Measurements from ENCODE around the gene JPH4.
"Not testable (repeated sequence)": the region's sequence is repeated elsewhere in the genome, so short reads cannot be mapped to it uniquely, and the experiment has no call there.

The JPH4 gene

DNA sequence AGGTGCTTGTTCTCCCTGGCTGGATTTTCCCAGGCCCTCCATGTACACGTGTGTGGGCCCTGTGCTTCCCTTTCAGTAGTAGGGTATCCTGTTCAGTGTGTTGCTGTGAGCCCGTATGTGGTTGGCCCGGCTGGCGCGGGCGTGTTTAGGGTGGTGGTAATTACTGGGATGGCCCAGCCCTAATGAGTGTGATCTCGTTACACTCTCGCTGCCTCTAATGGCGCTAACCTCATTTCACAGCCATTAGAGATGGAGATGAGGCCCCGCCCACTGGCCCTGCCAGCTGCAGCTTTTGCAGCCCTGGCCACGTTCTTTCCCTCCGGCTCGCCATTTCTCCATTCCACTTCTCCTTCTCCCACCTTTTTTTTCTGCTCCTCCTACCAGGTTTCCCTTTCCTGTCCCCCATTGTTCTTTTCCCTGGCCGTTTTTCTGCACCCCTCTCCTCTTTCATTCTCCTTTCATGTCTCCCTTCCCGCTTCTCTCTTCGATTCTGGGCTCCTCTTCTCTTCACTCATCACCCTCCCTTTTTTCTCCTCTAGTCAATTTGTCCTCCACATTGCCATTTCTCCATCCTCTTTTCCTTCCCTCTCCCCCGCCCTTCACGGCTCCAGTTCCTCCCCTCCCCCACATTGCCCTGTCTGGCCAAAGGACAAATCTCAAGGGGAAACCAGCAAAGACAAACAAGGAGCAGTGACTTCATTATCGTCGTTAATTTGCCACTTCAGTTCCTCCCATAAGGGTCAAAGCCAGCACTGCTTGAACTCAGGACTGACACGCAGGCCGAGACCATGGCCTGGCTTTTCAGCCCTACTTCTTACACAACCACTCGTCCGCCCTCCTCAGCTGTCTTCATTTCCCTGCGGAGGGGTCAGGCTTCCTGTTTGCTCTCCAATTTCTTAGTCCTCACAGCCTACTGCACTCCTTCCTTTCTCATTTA, 33.8 kb downstream of the JPH4 start:
- DNase-seq: no peak

GRCh38 chr14:23543403-23543802, 35.2 kb downstream of the JPH4 start:
- DNase-seq: no peak

GRCh38 chr14:23542261-23542660, 36.3 kb downstream of the JPH4 start:
- DNase-seq: no peak

GRCh38 chr14:23540141-23540469, 38.5 kb downstream of the JPH4 start:
- no peak for DNase-seq

GRCh38 chr14:23539248-23540140, 39.1 kb downstream of the JPH4 start:
- DNase-seq: no peak

- no peak for DNase-seq
Measured at GRCh38 chr14:23538785-23539184, 39.8 kb downstream of the JPH4 start.

- DNase-seq: no peak
Measured at GRCh38 chr14:23538050-23538718, 40.4 kb downstream of the JPH4 start.

DNA sequence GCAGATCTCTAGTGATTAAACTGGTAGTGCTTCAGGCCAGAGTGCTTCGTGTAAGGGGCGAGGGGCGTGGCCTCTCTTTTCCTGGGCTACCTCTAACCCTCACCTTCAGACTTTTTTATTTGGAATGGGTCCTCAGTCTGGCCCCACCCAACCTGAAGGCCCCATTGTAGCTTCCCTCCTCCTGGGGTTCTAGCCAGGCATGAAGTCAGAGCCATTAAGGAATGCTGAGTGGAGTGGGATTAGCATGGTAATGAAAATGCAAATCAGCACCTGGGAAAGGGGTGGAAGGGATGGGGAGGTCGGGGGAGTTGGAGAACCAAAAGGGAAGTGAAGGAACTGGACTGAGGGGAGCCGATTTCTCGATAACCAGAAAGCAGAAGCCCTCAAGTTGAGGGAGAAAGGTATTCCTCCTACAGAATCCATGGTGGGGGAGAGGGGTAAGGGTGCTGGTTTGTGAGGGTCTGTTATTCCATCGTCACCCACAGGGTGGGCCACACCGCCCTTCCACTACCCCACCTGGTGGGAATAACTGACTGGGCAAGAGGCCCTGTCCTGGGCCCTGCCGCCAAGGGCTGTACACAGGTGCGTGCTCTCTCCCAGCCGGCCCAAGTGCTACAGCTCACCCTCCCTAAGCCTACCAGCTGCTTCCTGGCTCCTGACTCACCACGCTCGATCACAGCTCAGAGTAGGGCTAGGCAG, 41.1 kb downstream of the JPH4 start:
- DNase-seq: no peak

GRCh38 chr14:23536906-23537305, 41.7 kb downstream of the JPH4 start:
- not testable (repeated sequence) for DNase-seq

DNA sequence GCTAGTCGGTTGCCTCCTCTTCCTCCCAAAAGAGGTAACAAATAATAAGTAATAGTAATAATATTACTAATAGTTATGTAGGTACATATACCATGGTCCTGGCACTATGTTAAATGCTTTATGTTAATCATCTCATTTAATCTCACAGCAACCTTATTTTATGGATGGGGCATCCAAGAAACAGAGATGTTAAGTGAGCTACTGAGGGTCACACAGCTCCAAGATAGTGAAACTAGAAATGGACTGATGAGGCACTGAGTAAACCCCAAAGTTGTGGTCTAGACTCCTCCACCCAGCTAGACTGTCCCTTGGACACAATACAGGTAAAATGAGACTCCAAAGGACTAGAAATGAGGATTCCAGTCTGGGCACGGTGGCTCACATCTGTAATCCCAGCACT, 42.1 kb downstream of the JPH4 start:
- no peak for DNase-seq

DNA sequence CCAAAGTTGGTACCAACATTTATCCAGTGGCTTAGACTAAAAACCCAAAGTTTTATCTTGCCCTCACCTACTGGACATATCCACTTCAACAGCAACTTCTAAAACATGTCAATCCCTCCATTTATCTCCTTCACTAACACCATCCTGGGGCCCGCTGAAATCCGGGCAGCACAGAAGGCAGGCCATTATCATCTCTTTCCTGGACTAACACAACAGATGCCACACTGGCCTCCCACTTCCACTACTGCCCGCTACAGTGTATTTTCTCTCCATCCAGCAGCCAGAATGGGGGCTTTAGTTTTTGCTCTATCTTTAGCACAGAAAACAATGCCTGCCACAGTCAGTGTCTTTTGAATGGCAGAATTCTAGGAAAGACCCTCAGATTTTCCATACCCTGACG, 42.6 kb downstream of the JPH4 start:
- no peak for DNase-seq

- no peak for DNase-seq
Measured at GRCh38 chr14:23533652-23534435, 44.7 kb downstream of the JPH4 start.

- no peak for DNase-seq
Measured at GRCh38 chr14:23532658-23533057, 45.9 kb downstream of the JPH4 start.

DNA sequence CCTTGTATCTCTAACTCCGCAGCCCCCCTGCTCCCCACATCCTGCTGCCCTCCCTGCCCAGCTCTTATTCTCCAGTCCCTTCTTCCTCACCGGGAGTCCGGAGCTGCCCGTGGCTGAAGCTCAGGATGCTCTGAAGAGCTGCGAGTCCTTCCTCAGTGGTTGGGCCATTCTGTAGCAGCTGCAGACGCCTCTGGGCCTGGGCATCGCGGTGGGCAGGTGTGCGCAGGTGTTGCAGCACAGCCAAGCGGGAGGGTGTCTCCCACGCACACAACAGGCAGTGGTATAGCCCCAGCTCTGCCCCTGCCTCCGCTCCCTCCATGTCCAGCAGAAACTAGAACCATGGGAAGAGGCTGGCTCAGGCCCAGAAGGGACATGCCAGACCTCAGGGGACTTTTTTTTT, 47.2 kb downstream of the JPH4 start:
- DNase-seq: no peak

DNA sequence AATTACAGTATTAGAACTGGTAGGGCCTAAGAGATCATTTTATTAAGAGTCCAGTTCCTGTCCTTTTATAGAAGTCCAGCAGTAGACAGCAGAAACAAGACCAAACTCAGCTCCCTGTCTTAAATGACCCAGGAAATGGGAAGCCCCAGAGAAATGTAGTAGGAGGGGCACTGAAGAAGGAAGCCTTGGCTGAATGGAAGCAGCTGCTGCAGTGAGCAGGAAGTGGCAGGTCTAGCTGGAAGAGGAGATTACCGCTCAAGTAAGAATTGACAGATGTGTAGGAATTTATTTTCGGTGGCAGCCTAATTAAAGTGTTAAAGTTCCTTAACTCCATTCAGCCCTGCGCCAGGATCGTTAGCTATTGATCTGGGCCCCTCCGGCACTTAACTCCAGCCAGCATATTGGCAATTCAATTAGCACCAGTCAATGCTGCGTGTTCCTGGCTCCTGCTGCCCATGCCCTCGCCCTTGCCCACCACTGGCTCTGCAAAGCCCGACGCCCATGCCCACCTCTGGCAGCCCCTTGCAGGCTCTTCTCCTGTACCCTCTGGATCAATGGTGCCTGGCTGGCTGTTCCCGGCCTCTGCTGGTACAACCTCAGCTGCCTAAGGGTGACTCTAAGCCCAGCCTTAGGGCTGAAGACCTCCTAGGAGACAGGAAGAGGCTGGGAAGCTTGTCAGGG, 48.1 kb downstream of the JPH4 start:
- no peak for DNase-seq

GRCh38 chr14:23529016-23529415, 49.6 kb downstream of the JPH4 start:
- no peak for DNase-seq

DNA sequence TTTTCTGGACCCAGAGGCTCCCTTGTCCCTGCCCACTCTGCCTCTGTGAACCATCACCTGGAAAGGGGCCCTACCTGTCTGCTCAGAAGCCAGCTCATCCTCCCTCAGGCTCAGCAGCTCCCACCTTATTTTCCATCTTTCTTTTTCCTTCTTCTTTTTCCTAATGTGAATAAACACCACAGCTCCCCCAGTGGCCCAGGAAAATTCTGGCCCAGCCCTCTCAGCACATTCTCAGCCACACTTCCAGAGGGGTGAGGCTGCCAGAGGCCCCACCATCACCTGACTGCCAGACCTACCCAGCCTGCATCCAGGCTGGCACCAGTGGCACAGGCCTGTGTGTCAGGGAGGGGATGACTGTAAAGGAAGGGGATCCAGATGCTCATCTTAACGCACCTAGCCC, 50.0 kb downstream of the JPH4 start:
- no peak for DNase-seq

GRCh38 chr14:23525611-23526010, 53.0 kb downstream of the JPH4 start:
- DNase-seq: no peak

GRCh38 chr14:23524954-23525353, 53.6 kb downstream of the JPH4 start:
- DNase-seq: no peak

GRCh38 chr14:23523229-23524016, 55.2 kb downstream of the JPH4 start:
- no peak for DNase-seq
